ENCODE data around the gene SLC6A20.

DNA sequence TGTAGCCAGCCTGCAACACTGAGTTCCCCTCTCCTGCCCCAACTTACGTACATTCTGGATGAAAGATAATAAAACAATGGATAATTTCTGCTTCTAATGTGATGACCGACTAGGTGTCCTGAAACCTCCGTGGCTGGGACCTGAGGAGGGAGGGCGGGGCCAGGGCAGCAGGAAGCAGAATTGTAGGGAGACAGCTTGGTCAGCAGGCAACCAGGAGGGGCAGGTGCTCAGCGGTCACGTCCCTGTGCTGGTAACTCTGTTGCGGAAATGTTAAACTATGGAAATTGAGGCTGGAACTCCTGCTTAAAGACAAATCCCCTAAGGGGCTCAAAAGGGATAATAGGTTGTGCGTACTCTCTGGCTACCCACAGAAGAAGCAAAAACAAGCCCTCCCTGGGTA, 30.4 kb downstream of the SLC6A20 start:
- TF ChIP-seq POLR2A (IDR thresholded peaks at IDR 0.05) (no peak), CTCF (IDR thresholded peaks at IDR 0.05) (no peak)
